ENCODE results near the gene DCLRE1B. TPM values are rescaled to one million over a fixed set of nuclear protein-coding genes. Genes with fewer than 3 reads are reported as not detected.

The DCLRE1B gene
- polyA plus RNA-seq, 1 donor (not counting 4 experiments of a cell fraction or from before 2014, with no cell fraction given), result 5.4 TPM

- no peaks in the 10 kb centered on the region for H3K27me3 ChIP-seq (ENCODE audit: control insufficient read depth, extremely low read depth, insufficient read depth, low read length)
- TF ChIP-seq EZH2 (IDR thresholded peaks at IDR 0.05; ENCODE audit: low read length) (no peak), CTCF (optimal IDR thresholded peaks at IDR 0.05 in 1 of 3, IDR thresholded peaks at IDR 0.05 in 1 of 3, conservative IDR thresholded peaks at IDR 0.05 in 1 of 3; ENCODE audit: extremely low read depth in 1 of 3, insufficient read depth in 2 of 3, low read length in 3 of 3) (no peak)
- peak; percentile 72 for DNase-seq (ENCODE audit: low read depth, low spot score)
Observed at GRCh38 chr1:113917400-113918082, 12.4 kb downstream of the DCLRE1B start.

GRCh38 chr1:113918243-113918642 is 13.1 kb downstream of the DCLRE1B start:
- Histone ChIP-seq H3K79me2 (ENCODE audit: control insufficient read depth, insufficient read depth, low read length) (no peaks in the 10 kb centered on the region), H3K9me3 (ENCODE audit: control insufficient read depth, low read depth, low read length) (no peaks in the 10 kb centered on the region), H3K9me1 (ENCODE audit: control insufficient read depth, extremely low read depth, insufficient read depth, low read length) (no peaks in the 10 kb centered on the region), H3K27me3 (ENCODE audit: control insufficient read depth, extremely low read depth, insufficient read depth, low read length) (no peaks in the 10 kb centered on the region), H2AFZ (ENCODE audit: control insufficient read depth, low read length) (no peak overlapping the region), H3K36me3 (ENCODE audit: control insufficient read depth in 2 of 2, extremely low read depth in 1 of 2, insufficient read depth in 2 of 2, low read length in 2 of 2) (no peaks in the 10 kb centered on the region), H4K20me1 (ENCODE audit: control insufficient read depth, extremely low read depth, insufficient read depth, low read length) (no peaks in the 10 kb centered on the region), H3K4me1 (ENCODE audit: control insufficient read depth, extremely low read depth, insufficient read depth, low read length) (peaks cover 4% of the 10 kb centered on the region), H3K4me2 (ENCODE audit: control insufficient read depth, extremely low read depth, insufficient read depth, low read depth, low read length) (no peak overlapping the region), H3K9ac (ENCODE audit: control insufficient read depth, extremely low read depth, insufficient read depth, low read length) (no peak overlapping the region), H3K27ac (ENCODE audit: control insufficient read depth, insufficient read depth, low read length) (no peak overlapping the region), H3K4me3 (ENCODE audit: control insufficient read depth in 2 of 3, extremely low read depth in 1 of 3, insufficient read depth in 2 of 3, low read depth in 1 of 3, low read length in 3 of 3) (no peak overlapping the region)
- dilution Hi-C loops (cut with MboI; ENCODE audit: extremely low pct_ligation_motif_present, low sequenced_read_pairs), result no loop called here
- TF ChIP-seq CTCF (optimal IDR thresholded peaks at IDR 0.05 in 1 of 3, IDR thresholded peaks at IDR 0.05 in 1 of 3, conservative IDR thresholded peaks at IDR 0.05 in 1 of 3; ENCODE audit: extremely low read depth in 1 of 3, insufficient read depth in 2 of 3, low read length in 3 of 3) (no peak), EZH2 (IDR thresholded peaks at IDR 0.05; ENCODE audit: low read length) (no peak)
- no peak for DNase-seq (ENCODE audit: low read depth, low spot score)
- no peak for FAIRE-seq

More at GRCh38 chr1:113917400-113918082, 12.4 kb downstream of the DCLRE1B start:
- Histone ChIP-seq H2AFZ (ENCODE audit: control insufficient read depth, low read length) (no peak overlapping the region), H3K9me1 (ENCODE audit: control insufficient read depth, extremely low read depth, insufficient read depth, low read length) (no peaks in the 10 kb centered on the region), H3K4me3 (ENCODE audit: control insufficient read depth in 2 of 3, extremely low read depth in 1 of 3, insufficient read depth in 2 of 3, low read depth in 1 of 3, low read length in 3 of 3) (no peak overlapping the region), H3K4me1 (ENCODE audit: control insufficient read depth, extremely low read depth, insufficient read depth, low read length) (peaks cover 4% of the 10 kb centered on the region), H4K20me1 (ENCODE audit: control insufficient read depth, extremely low read depth, insufficient read depth, low read length) (no peaks in the 10 kb centered on the region), H3K4me2 (ENCODE audit: control insufficient read depth, extremely low read depth, insufficient read depth, low read depth, low read length) (no peak overlapping the region), H3K27ac (ENCODE audit: control insufficient read depth, insufficient read depth, low read length) (no peak overlapping the region), H3K79me2 (ENCODE audit: control insufficient read depth, insufficient read depth, low read length) (no peaks in the 10 kb centered on the region), H3K9ac (ENCODE audit: control insufficient read depth, extremely low read depth, insufficient read depth, low read length) (no peak overlapping the region), H3K36me3 (ENCODE audit: control insufficient read depth in 2 of 2, extremely low read depth in 1 of 2, insufficient read depth in 2 of 2, low read length in 2 of 2) (peaks cover 0 to 4% of the 10 kb centered on the region in 2 experiments), H3K9me3 (ENCODE audit: control insufficient read depth, low read depth, low read length) (no peaks in the 10 kb centered on the region)
- dilution Hi-C loops (cut with MboI; ENCODE audit: extremely low pct_ligation_motif_present, low sequenced_read_pairs), result no loop called here
- no peak for FAIRE-seq
